GM12872 (cell line): ENCODE data around the gene PGLYRP3.

Experiments
- TF ChIP-seq, protein P1 (sequence below): IDR thresholded peaks from 3 replicates; pipeline ENCODE4 v1.5.1; 2011; ENCODE audit warnings: low read depth, mild to moderate bottlenecking, low read length, moderate library complexity; ENCODE audit not compliant: insufficient read depth

Gene PGLYRP3

DNA sequence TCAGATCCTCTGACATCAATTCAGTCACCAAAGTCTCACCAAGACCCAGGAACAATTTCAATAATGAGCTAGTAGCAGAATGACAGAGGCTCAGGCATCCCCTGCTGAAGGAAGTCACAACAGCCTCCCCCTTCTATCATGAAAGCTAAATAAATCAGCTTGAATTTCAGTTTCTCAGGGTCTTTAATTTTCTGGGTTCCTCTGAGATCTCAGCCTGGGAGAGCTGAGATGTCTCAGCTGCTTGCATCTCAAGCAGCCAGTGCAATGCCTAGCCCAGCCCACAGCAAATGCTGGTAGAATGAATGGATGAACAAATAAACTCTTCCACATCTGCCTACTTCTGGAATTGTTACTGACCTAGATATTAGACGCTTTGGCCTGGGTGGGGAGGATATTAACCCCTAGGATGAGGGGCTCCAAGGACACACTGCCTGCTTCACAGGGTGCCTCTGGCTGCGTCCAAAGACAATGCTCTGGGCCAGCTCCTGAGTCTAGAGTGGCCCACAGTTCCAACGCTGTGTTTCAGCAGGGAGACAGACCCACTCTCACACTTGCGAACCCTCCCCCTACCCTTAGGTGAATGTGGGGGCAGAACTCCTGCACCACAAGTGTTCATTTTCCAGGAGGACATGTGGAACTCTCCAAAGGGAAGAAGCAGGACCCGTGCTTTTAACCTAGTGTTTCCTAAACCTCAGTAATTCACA, 64.4 kb downstream of the PGLYRP3 start:
- TF ChIP-seq, protein P1, sequence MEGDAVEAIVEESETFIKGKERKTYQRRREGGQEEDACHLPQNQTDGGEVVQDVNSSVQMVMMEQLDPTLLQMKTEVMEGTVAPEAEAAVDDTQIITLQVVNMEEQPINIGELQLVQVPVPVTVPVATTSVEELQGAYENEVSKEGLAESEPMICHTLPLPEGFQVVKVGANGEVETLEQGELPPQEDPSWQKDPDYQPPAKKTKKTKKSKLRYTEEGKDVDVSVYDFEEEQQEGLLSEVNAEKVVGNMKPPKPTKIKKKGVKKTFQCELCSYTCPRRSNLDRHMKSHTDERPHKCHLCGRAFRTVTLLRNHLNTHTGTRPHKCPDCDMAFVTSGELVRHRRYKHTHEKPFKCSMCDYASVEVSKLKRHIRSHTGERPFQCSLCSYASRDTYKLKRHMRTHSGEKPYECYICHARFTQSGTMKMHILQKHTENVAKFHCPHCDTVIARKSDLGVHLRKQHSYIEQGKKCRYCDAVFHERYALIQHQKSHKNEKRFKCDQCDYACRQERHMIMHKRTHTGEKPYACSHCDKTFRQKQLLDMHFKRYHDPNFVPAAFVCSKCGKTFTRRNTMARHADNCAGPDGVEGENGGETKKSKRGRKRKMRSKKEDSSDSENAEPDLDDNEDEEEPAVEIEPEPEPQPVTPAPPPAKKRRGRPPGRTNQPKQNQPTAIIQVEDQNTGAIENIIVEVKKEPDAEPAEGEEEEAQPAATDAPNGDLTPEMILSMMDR, result no peak
